HG02981 (cell line): ENCODE results near the gene SLC25A11.
A peak's percentile ranks its signal among the peaks of the same experiment; 100 is the strongest.

Experiments
- ATAC-seq: cut with Tn5 transposase; IDR thresholded peaks from one replicate; pipeline ENCODE4 v1.9.1; 2021; ENCODE audit warnings: mild to moderate bottlenecking, moderate library complexity; ENCODE audit not compliant: unreplicated experiment

The SLC25A11 gene

GRCh38 chr17:4939796-4940554, at the start of gene SLC25A11, which contains the start of gene RNF167:
TSS of gene SLC25A11 (minus strand) at chr17:4940046. CDS start at chr17:4939910, 136 bp downstream.
TSS of gene RNF167 (plus strand) at chr17:4940268. CDS start at chr17:4940910, 642 bp downstream.
- ATAC-seq, result peak; percentile 72

- ATAC-seq, result no peak
Measured at GRCh38 chr17:4987767-4988567, 48.1 kb upstream of the SLC25A11 start.

GRCh38 chr17:4986951-4987766, 47.3 kb upstream of the SLC25A11 start, which contains the start of gene CAMTA2:
TSS of gene CAMTA2 (minus strand) at chr17:4987675. CDS start at chr17:4986222, 1,453 bp downstream.
- peak; percentile 71 for ATAC-seq

GRCh38 chr17:4986403-4986802, 46.6 kb upstream of the SLC25A11 start:
- ATAC-seq, result no peak

GRCh38 chr17:4982305-4982704, 42.5 kb upstream of the SLC25A11 start:
- no peak for ATAC-seq

- no peak for ATAC-seq
Measured at GRCh38 chr17:4980644-4981216, 40.9 kb upstream of the SLC25A11 start.

- ATAC-seq, result no peak
Measured at GRCh38 chr17:4978726-4979125, 38.9 kb upstream of the SLC25A11 start.

- no peak for ATAC-seq
Measured at GRCh38 chr17:4974115-4974670, 34.3 kb upstream of the SLC25A11 start.

- ATAC-seq, result no peak
Measured at GRCh38 chr17:4973256-4974114, 33.6 kb upstream of the SLC25A11 start.

GRCh38 chr17:4972752-4973151, 32.9 kb upstream of the SLC25A11 start:
- no peak for ATAC-seq

GRCh38 chr17:4972322-4972721, 32.5 kb upstream of the SLC25A11 start:
- no peak for ATAC-seq

GRCh38 chr17:4971826-4972225, 32.0 kb upstream of the SLC25A11 start:
- no peak for ATAC-seq

- ATAC-seq, result no peak
Measured at GRCh38 chr17:4970273-4970672, 30.4 kb upstream of the SLC25A11 start.

- no peak for ATAC-seq
Measured at GRCh38 chr17:4969551-4970173, 29.8 kb upstream of the SLC25A11 start.

GRCh38 chr17:4969047-4969550, 29.3 kb upstream of the SLC25A11 start:
- no peak for ATAC-seq

GRCh38 chr17:4968486-4969046, 28.7 kb upstream of the SLC25A11 start:
- no peak for ATAC-seq

- peak; percentile 51 for ATAC-seq
Measured at GRCh38 chr17:4967539-4968485, 28.0 kb upstream of the SLC25A11 start, which contains the start of gene SPAG7. TSS of gene SPAG7 (minus strand) at chr17:4967817. CDS start at chr17:4967804, 13 bp downstream.
